Ovary (tissue), 9 donors: ENCODE measurements around the gene NOD2. TPM values are rescaled to one million over a fixed set of nuclear protein-coding genes. Genes with fewer than 3 reads are reported as not detected.

Experiments
- DNase-seq, 5 donors: peaks; one replicate each; pipeline ENCODE4 v3.0.0-alpha.2; 2019 to 2020
- H3K27ac ChIP-seq, 2 donors: fragments of 200-600 bp; one replicate each; pipeline versions ENCODE4 v1.5.1 to v1.8.0; 2019 to 2022
- H3K27me3 ChIP-seq: fragments of 200-600 bp; one replicate; pipeline ENCODE4 v1.8.0; 2022
- H3K36me3 ChIP-seq: fragments of 200-600 bp; sonication (generic); one replicate; pipeline ENCODE4 v1.5.1; 2019
- H3K4me1 ChIP-seq: one replicate; pipeline ENCODE4 v1.8.1; 2013; ENCODE audit warnings: mild to moderate bottlenecking, moderate library complexity; ENCODE audit not compliant: insufficient read depth
- H3K4me3 ChIP-seq: fragments of 200-600 bp; sonication (generic); one replicate; pipeline ENCODE4 v1.5.1; 2017
- H3K9me3 ChIP-seq, 2 donors: fragments of 200-600 bp in 1 of 2; sonication (generic) in 1 of 2; one replicate each; pipeline versions ENCODE4 v1.5.1 to v1.8.1; 2013 to 2019; ENCODE audit warnings: mild to moderate bottlenecking in 1 of 2, moderate library complexity in 1 of 2
- EP300 ChIP-seq: sonication (generic); formaldehyde crosslinking; IDR thresholded peaks from one replicate; pipeline ENCODE4 v1.6.1; 2017; ENCODE audit warnings: antibody characterized with exemption
- POLR2A ChIP-seq: fragments of 450-650 bp; IDR thresholded peaks from one replicate; pipeline ENCODE4 v1.6.1; 2017; ENCODE audit warnings: antibody characterized with exemption, mild to moderate bottlenecking, moderate library complexity
- WGBS, 3 donors: extraction: QIAGEN DNeasy Blood & Tissue Kit in 1 of 3; methylation state at CpG; one replicate each; pipeline versions ENCODE4 v1.1.5 to v1.1.7; 2013 to 2017; 5-methylcytosine and 5-hydroxymethylcytosine counted together
- intact Hi-C, 4 donors: fragments of 100-400 bp; cut with DNase I; formaldehyde crosslinking; loops; one replicate each; pipeline versions ENCODE4 v1.11.0 to v1.15.1; 2022 to 2023
- polyA plus RNA-seq, 2 donors: library from polyadenylated mRNA; stranded (reverse); fragments of 200-250 nt in 1 of 2; fragments of 350-450 nt in 1 of 2; fragmentation: Illumina TruSeq in 1 of 2; extraction: RNeasy Lipid Tissue Mini Kit (QIAGEN cat#74804) in 1 of 2; gene quantifications; one replicate each; pipeline ENCODE4 v1.2.3, GENCODE V29; 2013 to 2014
- total RNA-seq, 7 donors: library from RNA; depleted of rRNA in 2 of 7; stranded (reverse); fragments of >200 nt in 2 of 7; fragmentation: NEBNext Ultra II Directional in 3 of 7; extraction: Animal tissue kit (Norgen Biotek cat#: 25700) in 3 of 7; gene quantifications; one replicate each; pipeline versions ENCODE4 v1.1.0 to v1.2.4, GENCODE V29; 2016 to 2023
- TF ChIP-seq, protein P1 (sequence below), 3 donors: fragments of 450-650 bp in 2 of 3; fragments of 200-600 bp in 1 of 3; IDR thresholded peaks; one replicate each; pipeline versions ENCODE4 v1.5.1 to v1.8.0; 2016 to 2022; ENCODE audit warnings: antibody characterized with exemption in 3 of 3, mild to moderate bottlenecking in 1 of 3
- donor health status: DM: no; HTN: no; CAD: no; lungs with moderate emphysema.
- donor health status: DM: no; HTN: no; CAD: no.
- donor health status: Bipolar disorder and iron deficiency.
- donor health status: DM: yes; HTN: yes; CAD: no.
- donor health status: DM: no; HTN: no; CAD: no.
- donor health status: DM: yes; HTN: yes; CAD: no.

NOD2 gene
- total and polyA plus RNA-seq, 9 donors: 0.53 to 1.5 (median 1.1) TPM

DNA sequence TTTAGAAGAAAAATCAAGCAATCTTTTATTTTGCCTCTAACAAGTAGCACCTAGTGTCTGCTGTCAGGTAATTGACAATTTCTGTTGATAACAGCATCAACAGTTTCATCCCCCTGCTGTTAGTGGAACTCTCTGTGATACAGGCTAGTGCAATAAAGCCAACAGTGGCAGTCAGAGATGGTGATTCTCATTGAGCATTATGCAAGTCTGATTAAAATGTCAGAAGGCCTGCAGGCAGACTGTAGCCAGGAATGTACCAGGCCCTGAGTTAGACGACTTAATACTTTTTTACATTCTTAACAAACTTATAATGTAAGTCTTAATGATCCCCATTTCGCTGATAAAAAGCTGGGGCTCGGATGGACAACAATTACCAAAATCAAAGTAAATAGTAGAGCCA is 63.1 kb downstream of the NOD2 start:
- no peaks in the 10 kb centered on the region for H3K9me3 ChIP-seq

DNA sequence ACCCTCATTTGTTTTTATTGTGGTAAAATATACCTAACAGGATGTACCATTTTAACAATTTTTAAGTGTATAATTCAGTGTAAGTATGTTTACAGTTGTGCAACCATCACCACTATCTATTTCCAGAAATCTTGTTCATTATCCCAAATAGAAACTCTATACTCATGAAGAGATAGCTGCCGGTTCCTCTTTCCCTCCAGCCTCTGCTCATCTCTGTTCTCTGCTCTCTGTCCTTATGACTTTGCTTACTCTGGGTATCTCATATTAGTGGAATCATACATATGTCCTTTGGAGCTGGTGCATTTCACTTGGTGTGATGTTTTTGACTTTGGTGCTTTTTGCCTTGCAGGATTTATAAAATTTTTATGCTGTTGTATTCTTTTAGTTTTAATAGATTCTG is 67.9 kb downstream of the NOD2 start:
- DNase-seq: no peak
- intact Hi-C loops: no loop called here
- WGBS, 3 donors: 73 to 88% (median 85%) methylated on average over 1 of the region's 1 CpG
- Histone ChIP-seq H3K27ac (no peak overlapping the region), H3K4me1 (no peaks in the 10 kb centered on the region), H3K9me3 (peaks cover 0 to 4% of the 10 kb centered on the region in 2 donors), H3K27me3 (no peaks in the 10 kb centered on the region), H3K4me3 (no peak overlapping the region), H3K36me3 (no peaks in the 10 kb centered on the region)
- TF ChIP-seq, protein P1, sequence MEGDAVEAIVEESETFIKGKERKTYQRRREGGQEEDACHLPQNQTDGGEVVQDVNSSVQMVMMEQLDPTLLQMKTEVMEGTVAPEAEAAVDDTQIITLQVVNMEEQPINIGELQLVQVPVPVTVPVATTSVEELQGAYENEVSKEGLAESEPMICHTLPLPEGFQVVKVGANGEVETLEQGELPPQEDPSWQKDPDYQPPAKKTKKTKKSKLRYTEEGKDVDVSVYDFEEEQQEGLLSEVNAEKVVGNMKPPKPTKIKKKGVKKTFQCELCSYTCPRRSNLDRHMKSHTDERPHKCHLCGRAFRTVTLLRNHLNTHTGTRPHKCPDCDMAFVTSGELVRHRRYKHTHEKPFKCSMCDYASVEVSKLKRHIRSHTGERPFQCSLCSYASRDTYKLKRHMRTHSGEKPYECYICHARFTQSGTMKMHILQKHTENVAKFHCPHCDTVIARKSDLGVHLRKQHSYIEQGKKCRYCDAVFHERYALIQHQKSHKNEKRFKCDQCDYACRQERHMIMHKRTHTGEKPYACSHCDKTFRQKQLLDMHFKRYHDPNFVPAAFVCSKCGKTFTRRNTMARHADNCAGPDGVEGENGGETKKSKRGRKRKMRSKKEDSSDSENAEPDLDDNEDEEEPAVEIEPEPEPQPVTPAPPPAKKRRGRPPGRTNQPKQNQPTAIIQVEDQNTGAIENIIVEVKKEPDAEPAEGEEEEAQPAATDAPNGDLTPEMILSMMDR (IDR thresholded peaks at IDR 0.05): no peak
- TF ChIP-seq POLR2A (no peak), EP300 (no peak)

More for the DNA sequence above, 63.1 kb downstream of the NOD2 start:
- no peak for DNase-seq
- no peaks in the 10 kb centered on the region for H3K27me3 ChIP-seq
- intact Hi-C loops: no loop called here
- no peak overlapping the region for H3K4me3 ChIP-seq
- 74 to 82% (median 77%) methylated on average over 3 of the region's 3 CpGs for whole genome bisulfite sequencing, 3 donors
- H3K4me1 ChIP-seq: peaks cover under 1% of the 10 kb centered on the region
- TF ChIP-seq, protein P1 (IDR thresholded peaks at IDR 0.05): no peak
- TF ChIP-seq EP300 (no peak), POLR2A (no peak)
- no peak overlapping the region for H3K27ac ChIP-seq
- H3K36me3 ChIP-seq: no peaks in the 10 kb centered on the region

DNA sequence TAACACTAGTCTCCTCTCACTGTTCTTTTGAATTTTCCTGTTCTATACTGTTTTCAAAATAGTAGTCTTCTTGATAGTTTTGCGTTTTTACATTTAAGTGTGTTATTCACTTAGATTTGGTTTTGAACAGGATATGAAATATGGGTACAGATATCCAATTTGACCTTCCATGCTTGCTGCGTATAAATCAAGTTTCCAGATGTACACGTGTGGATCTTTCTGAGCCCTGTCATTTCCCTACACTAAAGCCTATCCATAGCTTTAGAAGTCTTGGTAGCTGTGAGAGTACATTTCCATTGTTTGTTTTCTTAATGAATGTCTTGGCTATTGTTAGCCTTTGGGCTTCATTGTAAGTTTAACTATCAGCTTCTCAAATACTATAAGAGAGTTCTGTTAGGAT is 68.8 kb downstream of the NOD2 start:
- H3K4me1 ChIP-seq: no peaks in the 10 kb centered on the region
- H3K4me3 ChIP-seq: no peak overlapping the region
- no peaks in the 10 kb centered on the region for H3K27me3 ChIP-seq
- TF ChIP-seq, protein P1 (IDR thresholded peaks at IDR 0.05): no peak
- TF ChIP-seq EP300 (no peak), POLR2A (no peak)
- WGBS, 3 donors: 73 to 81% (median 79%) methylated on average over 3 of the region's 3 CpGs
- intact Hi-C loops: no loop called here
- no peak for DNase-seq
- no peaks in the 10 kb centered on the region for H3K36me3 ChIP-seq
- peaks cover 0 to 6% of the 10 kb centered on the region in 2 donors for H3K9me3 ChIP-seq
- H3K27ac ChIP-seq: no peak overlapping the region

DNA sequence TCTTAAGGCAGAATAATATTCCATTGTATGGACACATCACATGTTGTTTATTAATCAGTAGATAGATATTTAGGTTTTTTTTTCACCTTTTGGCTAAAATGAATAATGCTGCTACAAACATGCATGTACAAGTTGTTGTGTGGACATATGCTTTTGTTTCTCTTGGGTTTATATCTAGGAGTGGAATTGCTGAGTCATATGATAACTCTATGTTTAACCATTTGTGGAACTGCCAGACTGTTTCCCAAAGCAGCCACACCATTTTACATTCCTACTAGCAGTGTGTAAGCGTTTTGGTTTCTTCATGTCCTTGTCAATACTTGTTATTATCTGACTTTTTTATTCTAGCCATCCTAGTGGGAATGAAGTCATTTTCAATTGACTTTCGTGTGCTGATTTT is 69.8 kb downstream of the NOD2 start:
- WGBS, 3 donors: 94 to 97% (median 96%) methylated on average over 2 of the region's 2 CpGs
- H3K27me3 ChIP-seq: no peaks in the 10 kb centered on the region
- intact Hi-C loops: no loop called here

More for the DNA sequence above, 69.8 kb downstream of the NOD2 start:
- TF ChIP-seq EP300: no peak
- no peak for TF ChIP-seq POLR2A
- TF ChIP-seq, protein P1 (IDR thresholded peaks at IDR 0.05): no peak
- H3K4me3 ChIP-seq: no peak overlapping the region
- H3K27ac ChIP-seq: no peak overlapping the region
- no peaks in the 10 kb centered on the region for H3K4me1 ChIP-seq
- DNase-seq: no peak
- H3K9me3 ChIP-seq: peaks cover 0 to 6% of the 10 kb centered on the region in 2 donors
- H3K36me3 ChIP-seq: no peaks in the 10 kb centered on the region
